HCT116 (cell line): ENCODE measurements around the gene CA10. TPM values are rescaled to one million over a fixed set of nuclear protein-coding genes. Genes with fewer than 3 reads are reported as not detected.

Source experiments
- ATAC-seq: fragments of 200-7000 bp; cut with Tn5 transposase; 2 replicates; pipeline ENCODE4 v1.9.1; 2020; ENCODE audit warnings: mild to moderate bottlenecking, moderate library complexity
- BruUV-seq: library from RNA; stranded (reverse); fragments of 400-500 nt; replicated peaks from 2 replicates; lab custom pipeline; 2021; lab: Mats Ljungman, UMichigan
- CTCF ChIA-PET: fragments of 300-600 bp; sonication (Branson Sonifier 250); formaldehyde crosslinking; loops from one replicate; lab custom pipeline; 2021; ENCODE audit warnings: antibody characterized with exemption; lab: Charles Lee
- POLR2A ChIA-PET: fragments of 300-600, 350-600 bp; sonication (Branson Sonifier 250); formaldehyde crosslinking; loops from one replicate; lab custom pipeline; 2021; ENCODE audit warnings: antibody characterized with exemption; lab: Charles Lee
- RAD21 ChIA-PET, 2 experiments: fragments of 300-600 bp; sonication (Branson Sonifier 250); formaldehyde crosslinking; loops; one replicate each; lab custom pipeline; 2023; ENCODE audit warnings: low total read pairs in 2 of 2; ENCODE audit not compliant: uncharacterized antibody in 2 of 2, unreplicated experiment in 2 of 2, low non-redundant PET in 1 of 2; lab: Charles Lee
- DNase-seq: peaks from one replicate; pipeline ENCODE4 v3.0.0-alpha.2; 2010; ENCODE audit warnings: low read depth, low spot score
- H2AFZ ChIP-seq: fragments of 200-600 bp; shearing (Covaris generic), sonication (generic); 2 replicates; pipeline ENCODE4 v1.6.1; 2017; ENCODE audit warnings: low read depth, mixed run types, mixed read lengths, antibody characterized with exemption, low read length; ENCODE audit not compliant: poor library complexity, severe bottlenecking
- H3K27ac ChIP-seq: 2 replicates; pipeline ENCODE4 v1.5.1; 2012; ENCODE audit warnings: low read depth, low read length
- H3K27me3 ChIP-seq: fragments of 200-600 bp; sonication (generic); 2 replicates; pipeline ENCODE4 v1.6.1; 2016; ENCODE audit warnings: mixed run types, low read length, mixed read lengths; ENCODE audit not compliant: insufficient read depth
- H3K36me3 ChIP-seq, 2 experiments: fragments of 200-500 bp in 1 of 2; fragments of 200-600 bp in 1 of 2; sonication (Bioruptor generic) in 1 of 2; sonication (generic) in 1 of 2; 2 replicates each; pipeline versions ENCODE4 v1.5.1 to v1.6.1; 2014 to 2016; ENCODE audit warnings: low read length in 2 of 2, inconsistent platforms in 1 of 2, mixed read lengths in 1 of 2, mixed run types in 1 of 2; ENCODE audit not compliant: insufficient read depth in 2 of 2, control insufficient read depth in 1 of 2
- H3K4me1 ChIP-seq, 2 experiments: fragments of 200-600 bp in 1 of 2; sonication (generic) in 1 of 2; 2 replicates each; pipeline versions ENCODE4 v1.5.1 to v1.6.1; 2012 to 2017; ENCODE audit warnings: low read length in 2 of 2, inconsistent platforms in 1 of 2, mild to moderate bottlenecking in 1 of 2, mixed read lengths in 1 of 2, mixed run types in 1 of 2, moderate library complexity in 1 of 2; ENCODE audit not compliant: insufficient read depth in 2 of 2, control insufficient read depth in 1 of 2
- H3K4me2 ChIP-seq: fragments of 200-600 bp; sonication (generic); 2 replicates; pipeline ENCODE4 v1.6.1; 2017; ENCODE audit warnings: mixed run types, low read length, mixed read lengths
- H3K4me3 ChIP-seq, 2 experiments: fragments of 200-600 bp in 1 of 2; sonication (generic) in 1 of 2; replicated peaks in 1 of 2; 2 replicates each; pipeline ENCODE4 v1.5.1; 2011 to 2016; ENCODE audit warnings: low read length in 2 of 2, control low read depth in 1 of 2, low read depth in 1 of 2, mild to moderate bottlenecking in 1 of 2, mixed read lengths in 1 of 2, mixed run types in 1 of 2
- H3K79me2 ChIP-seq: fragments of 200-600 bp; sonication (generic); 2 replicates; pipeline ENCODE4 v1.6.1; 2017; ENCODE audit warnings: mild to moderate bottlenecking, mixed run types, low read length, moderate library complexity, mixed read lengths; ENCODE audit not compliant: insufficient read depth
- H3K9ac ChIP-seq: fragments of 200-600 bp; sonication (generic); 2 replicates; pipeline ENCODE4 v1.6.1; 2016; ENCODE audit warnings: low read length, mixed read lengths
- H3K9me2 ChIP-seq: fragments of 200-600 bp; sonication (generic), shearing (Covaris generic); 2 replicates; pipeline ENCODE4 v1.6.1; 2017; ENCODE audit warnings: mixed run types, mild to moderate bottlenecking, moderate library complexity; ENCODE audit not compliant: insufficient read depth
- H3K9me3 ChIP-seq, 2 experiments: fragments of 200-500 bp in 1 of 2; fragments of 200-600 bp in 1 of 2; sonication (Bioruptor generic) in 1 of 2; sonication (generic) in 1 of 2; 2 replicates each; pipeline ENCODE4 v1.6.1; 2014 to 2017; ENCODE audit warnings: low read length in 2 of 2, mixed read lengths in 2 of 2, inconsistent platforms in 1 of 2, low read depth in 1 of 2, mild to moderate bottlenecking in 1 of 2, mixed run types in 1 of 2, moderate library complexity in 1 of 2; ENCODE audit not compliant: control insufficient read depth in 1 of 2, insufficient read depth in 1 of 2
- H4K20me1 ChIP-seq: fragments of 200-600 bp; sonication (generic), shearing (Covaris generic); 2 replicates; pipeline ENCODE4 v1.6.1; 2017; ENCODE audit warnings: mixed run types, mild to moderate bottlenecking, moderate library complexity; ENCODE audit not compliant: insufficient read depth
- CEBPB ChIP-seq: IDR thresholded peaks from 2 replicates; pipeline ENCODE4 v1.6.1; 2012; ENCODE audit warnings: low read depth
- ELF1 ChIP-seq: IDR thresholded peaks from 2 replicates; pipeline ENCODE4 v1.6.1; 2012; ENCODE audit warnings: low read depth, borderline replicate concordance
- FOSL1 ChIP-seq: IDR thresholded peaks from 2 replicates; pipeline ENCODE4 v1.6.1; 2012; ENCODE audit warnings: low read depth
- POLR2A ChIP-seq: IDR thresholded peaks from 2 replicates; pipeline ENCODE4 v1.7.0; 2011; ENCODE audit warnings: borderline replicate concordance; ENCODE audit not compliant: insufficient read depth, insufficient read length; ENCODE audit errors: extremely low read depth
- POLR2AphosphoS5 ChIP-seq: IDR thresholded peaks from 2 replicates; pipeline ENCODE4 v1.6.1; 2011; ENCODE audit warnings: mild to moderate bottlenecking, low read depth, low read length, moderate library complexity
- RAD21 ChIP-seq: IDR thresholded peaks from 2 replicates; pipeline ENCODE4 v1.6.1; 2012; ENCODE audit warnings: low read depth, mild to moderate bottlenecking
- SIN3A ChIP-seq: IDR thresholded peaks from 2 replicates; pipeline ENCODE4 v1.6.1; 2012; ENCODE audit warnings: low read depth
- SP1 ChIP-seq: IDR thresholded peaks from 2 replicates; pipeline ENCODE4 v1.6.1; 2012; ENCODE audit warnings: low read depth
- SRF ChIP-seq: IDR thresholded peaks from 2 replicates; pipeline ENCODE4 v1.6.1; 2012; ENCODE audit warnings: low read depth
- TCF7L2 ChIP-seq: IDR thresholded peaks from 2 replicates; pipeline ENCODE4 v1.7.0; 2011; ENCODE audit warnings: borderline replicate concordance, inconsistent platforms; ENCODE audit not compliant: insufficient read depth, insufficient read length; ENCODE audit errors: extremely low read depth
- YY1 ChIP-seq: IDR thresholded peaks from 2 replicates; pipeline ENCODE4 v1.6.1; 2011; ENCODE audit warnings: low read length, low read depth, moderate library complexity, mild to moderate bottlenecking; ENCODE audit not compliant: insufficient replicate concordance; ENCODE audit errors: extremely low read depth
- ZFX ChIP-seq: fragments of 450-650 bp; IDR thresholded peaks from 2 replicates; pipeline ENCODE4 v1.6.1; 2017
- ZNF274 ChIP-seq: fragments of 200-500 bp; sonication (Bioruptor generic); IDR thresholded peaks from 2 replicates; pipeline ENCODE4 v1.6.1; 2014; ENCODE audit warnings: mild to moderate bottlenecking, low read depth, low read length, inconsistent platforms
- intact Hi-C: fragments of 100-400 bp; cut with micrococcal nuclease; formaldehyde crosslinking; loops from 2 replicates; pipeline ENCODE4 v1.10.0; 2022
- total RNA-seq: library from RNA; stranded (reverse); gene quantifications from one replicate; pipeline ENCODE4 v1.2.1, GENCODE V29; 2021; ENCODE audit not compliant: unreplicated experiment
- TF ChIP-seq, protein P1 (sequence below): IDR thresholded peaks from 2 replicates; pipeline ENCODE4 v1.6.1; 2012
- TF ChIP-seq, protein P2 (sequence below): IDR thresholded peaks from 2 replicates; pipeline ENCODE4 v1.6.1; 2011; ENCODE audit warnings: mild to moderate bottlenecking, low read length, moderate library complexity; ENCODE audit not compliant: insufficient replicate concordance; ENCODE audit errors: extremely low read depth

Gene CA10
- total RNA-seq, 1 experiment from 2014 or later, result not detected

DNA sequence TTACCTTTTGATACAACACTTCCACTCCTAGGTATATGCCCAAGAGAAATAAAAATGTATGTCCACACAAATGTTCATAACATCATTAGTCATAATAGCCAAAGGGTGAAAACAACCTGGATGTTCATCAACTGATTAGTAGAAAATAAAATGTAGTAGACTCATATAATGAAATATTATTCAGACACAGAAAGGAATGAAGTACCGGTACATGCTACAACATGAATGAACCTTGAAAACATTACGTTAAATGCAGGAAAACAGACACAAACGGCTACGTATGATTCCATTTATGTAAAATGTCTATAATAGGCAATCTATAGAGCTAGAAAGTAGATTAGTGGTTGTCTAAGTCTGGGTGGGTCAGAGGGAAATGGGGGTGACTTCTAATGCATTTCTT lies 358.5 kb downstream of the CA10 start:
- BruUV-seq, result no TSS peak
- TF ChIP-seq POLR2A (no peak), SRF (no peak), RAD21 (no peak), POLR2AphosphoS5 (no peak), FOSL1 (no peak), YY1 (no peak), TCF7L2 (no peak), ELF1 (no peak), SP1 (no peak), CEBPB (no peak), SIN3A (no peak), ZNF274 (no peak), ZFX (no peak)
- TF ChIP-seq, protein P1, sequence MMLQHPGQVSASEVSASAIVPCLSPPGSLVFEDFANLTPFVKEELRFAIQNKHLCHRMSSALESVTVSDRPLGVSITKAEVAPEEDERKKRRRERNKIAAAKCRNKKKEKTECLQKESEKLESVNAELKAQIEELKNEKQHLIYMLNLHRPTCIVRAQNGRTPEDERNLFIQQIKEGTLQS, result no peak
- TF ChIP-seq, protein P2, sequence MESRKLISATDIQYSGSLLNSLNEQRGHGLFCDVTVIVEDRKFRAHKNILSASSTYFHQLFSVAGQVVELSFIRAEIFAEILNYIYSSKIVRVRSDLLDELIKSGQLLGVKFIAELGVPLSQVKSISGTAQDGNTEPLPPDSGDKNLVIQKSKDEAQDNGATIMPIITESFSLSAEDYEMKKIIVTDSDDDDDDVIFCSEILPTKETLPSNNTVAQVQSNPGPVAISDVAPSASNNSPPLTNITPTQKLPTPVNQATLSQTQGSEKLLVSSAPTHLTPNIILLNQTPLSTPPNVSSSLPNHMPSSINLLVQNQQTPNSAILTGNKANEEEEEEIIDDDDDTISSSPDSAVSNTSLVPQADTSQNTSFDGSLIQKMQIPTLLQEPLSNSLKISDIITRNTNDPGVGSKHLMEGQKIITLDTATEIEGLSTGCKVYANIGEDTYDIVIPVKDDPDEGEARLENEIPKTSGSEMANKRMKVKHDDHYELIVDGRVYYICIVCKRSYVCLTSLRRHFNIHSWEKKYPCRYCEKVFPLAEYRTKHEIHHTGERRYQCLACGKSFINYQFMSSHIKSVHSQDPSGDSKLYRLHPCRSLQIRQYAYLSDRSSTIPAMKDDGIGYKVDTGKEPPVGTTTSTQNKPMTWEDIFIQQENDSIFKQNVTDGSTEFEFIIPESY, result no peak

More for the DNA sequence above, 358.5 kb downstream of the CA10 start:
- no peak for ATAC-seq
- Histone ChIP-seq H3K36me3 (no peaks in the 10 kb centered on the region), H3K9me2 (no peaks in the 10 kb centered on the region), H3K79me2 (no peaks in the 10 kb centered on the region), H2AFZ (no peak overlapping the region), H4K20me1 (no peaks in the 10 kb centered on the region), H3K4me1 (no peaks in the 10 kb centered on the region), H3K27me3 (no peaks in the 10 kb centered on the region), H3K27ac (no peak overlapping the region), H3K9ac (no peak overlapping the region), H3K4me3 (no peak overlapping the region), H3K9me3 (no peaks in the 10 kb centered on the region), H3K4me2 (no peak overlapping the region)
- ChIA-PET POLR2A (no interaction called here), CTCF (no interaction called here), RAD21 (no interaction called here)
- no peak for DNase-seq
- intact Hi-C loops, result no loop called here
